ENCODE measurements around the gene ERFL. TPM values are rescaled to one million over a fixed set of nuclear protein-coding genes. Genes with fewer than 3 reads are reported as not detected.
"Not testable (repeated sequence)": the region's sequence is repeated elsewhere in the genome, so short reads cannot be mapped to it uniquely, and the experiment has no call there.

The ERFL gene
- total RNA-seq, 1 donor from 2014 or later, result not detected

GRCh38 chr19:41918095-41918494 is 10.2 kb downstream of the ERFL start:
- no peak for DNase-seq
- no peak for ATAC-seq (ENCODE audit: poor library complexity)
- intact Hi-C loops (cut with DNase I), result no loop called here

- DNase-seq, result no peak
- no peak for ATAC-seq (ENCODE audit: poor library complexity)
- intact Hi-C loops (cut with DNase I), result no loop called here
Measured at GRCh38 chr19:41917676-41918075, 10.6 kb downstream of the ERFL start.

GRCh38 chr19:41915776-41916414 is 12.4 kb downstream of the ERFL start:
- intact Hi-C loops (cut with DNase I), result no loop called here
- ATAC-seq (ENCODE audit: poor library complexity), result no peak
- no peak for DNase-seq

- DNase-seq, result no peak
- ATAC-seq (ENCODE audit: poor library complexity), result no peak
Measured at GRCh38 chr19:41915021-41915775, 13.1 kb downstream of the ERFL start.

GRCh38 chr19:41914424-41914834 is 13.8 kb downstream of the ERFL start:
- intact Hi-C loops (cut with DNase I); DNase-seq; ATAC-seq (ENCODE audit: poor library complexity): not testable (repeated sequence)

More at GRCh38 chr19:41915021-41915775, 13.1 kb downstream of the ERFL start:
- intact Hi-C loops (cut with DNase I), result no loop called here

- intact Hi-C loops (cut with DNase I), result no loop called here
- ATAC-seq (ENCODE audit: poor library complexity), result no peak
Measured at GRCh38 chr19:41913538-41914423, 14.5 kb downstream of the ERFL start.

GRCh38 chr19:41912899-41913537 is 15.2 kb downstream of the ERFL start:
- ATAC-seq (ENCODE audit: poor library complexity), result no peak

More at GRCh38 chr19:41913538-41914423, 14.5 kb downstream of the ERFL start:
- no peak for DNase-seq

GRCh38 chr19:41911889-41912731 is 16.1 kb downstream of the ERFL start:
- intact Hi-C loops (cut with DNase I), result no loop called here
- DNase-seq (no peak), ATAC-seq (ENCODE audit: poor library complexity) (no peak)

More at GRCh38 chr19:41912899-41913537, 15.2 kb downstream of the ERFL start:
- intact Hi-C loops (cut with DNase I), result no loop called here
- no peak for DNase-seq

GRCh38 chr19:41910992-41911888 is 17.0 kb downstream of the ERFL start:
- ATAC-seq (ENCODE audit: poor library complexity) (no peak), DNase-seq (no peak)
- intact Hi-C loops (cut with DNase I), result no loop called here

GRCh38 chr19:41910240-41910991 is 17.8 kb downstream of the ERFL start:
- intact Hi-C loops (cut with DNase I), result no loop called here
- DNase-seq, result no peak
- no peak for ATAC-seq (ENCODE audit: poor library complexity)

- no peak for DNase-seq
- no peak for ATAC-seq (ENCODE audit: poor library complexity)
- intact Hi-C loops (cut with DNase I), result no loop called here
Measured at GRCh38 chr19:41909706-41910105, 18.5 kb downstream of the ERFL start.

GRCh38 chr19:41908724-41909464 is 19.4 kb downstream of the ERFL start:
- intact Hi-C loops (cut with DNase I), result no loop called here
- DNase-seq (no peak), ATAC-seq (ENCODE audit: poor library complexity) (no peak)

- intact Hi-C loops (cut with DNase I), result no loop called here
- DNase-seq, result no peak
- no peak for ATAC-seq (ENCODE audit: poor library complexity)
Measured at GRCh38 chr19:41907994-41908615, 20.1 kb downstream of the ERFL start.

- intact Hi-C loops (cut with DNase I), result no loop called here
- no peak for ATAC-seq (ENCODE audit: poor library complexity)
Measured at GRCh38 chr19:41906916-41907680, 21.2 kb downstream of the ERFL start.

GRCh38 chr19:41906271-41906670 is 22.0 kb downstream of the ERFL start:
- DNase-seq (no peak), ATAC-seq (ENCODE audit: poor library complexity) (no peak)
- intact Hi-C loops (cut with DNase I), result no loop called here

More at GRCh38 chr19:41906916-41907680, 21.2 kb downstream of the ERFL start:
- no peak for DNase-seq
